Measurements from ENCODE around the gene RAD51D.
"Not testable (repeated sequence)": the region's sequence is repeated elsewhere in the genome, so short reads cannot be mapped to it uniquely, and the experiment has no call there.

The RAD51D gene

DNA sequence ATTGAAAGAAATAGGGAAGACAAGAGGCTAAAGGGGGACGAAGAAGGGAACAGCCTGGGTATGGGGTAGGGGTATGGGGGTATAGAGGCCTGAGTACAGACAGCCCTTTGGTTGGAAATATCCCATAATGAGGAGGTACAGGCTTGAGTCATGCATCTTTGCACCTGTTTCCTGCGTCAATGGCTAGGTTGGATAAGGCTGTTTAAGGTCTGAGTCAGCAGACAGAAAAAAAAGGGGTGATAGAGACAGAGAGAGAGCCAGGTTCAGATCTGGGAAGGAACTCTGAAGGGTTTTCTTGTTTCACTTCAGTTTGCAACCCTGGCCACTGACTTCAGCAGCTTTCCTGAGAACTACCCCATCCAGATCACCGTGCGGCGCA, 10.3 kb upstream of the RAD51D start:
- H3K27ac ChIP-seq: no peak overlapping the region
- no peak for DNase-seq (ENCODE audit: low spot score)
- no peak overlapping the region for H3K4me3 ChIP-seq
- TF ChIP-seq CTCF (IDR thresholded peaks at IDR 0.05): no peak

GRCh38 chr17:35129154-35129972, 9.7 kb upstream of the RAD51D start:
- DNase-seq (ENCODE audit: low spot score): no peak
- Histone ChIP-seq H3K4me3 (no peak overlapping the region), H3K27ac (peak overlapping the region in 1 of 2 donors; percentile 4)
- no peak for TF ChIP-seq CTCF (IDR thresholded peaks at IDR 0.05)

- no peak for DNase-seq (ENCODE audit: low spot score)
- TF ChIP-seq CTCF (IDR thresholded peaks at IDR 0.05): no peak
- peak overlapping the region; percentile 32 to 69 for H3K27ac ChIP-seq
- no peak overlapping the region for H3K4me3 ChIP-seq
Measured at GRCh38 chr17:35127751-35128514, 8.3 kb upstream of the RAD51D start.

- no peak for TF ChIP-seq CTCF (IDR thresholded peaks at IDR 0.05)
- peak; percentile 38 for DNase-seq (ENCODE audit: low spot score)
- no peak within 1 kb of the TSS for H3K4me3 ChIP-seq
- H3K27ac ChIP-seq: no peak within 1 kb of the TSS
Measured at GRCh38 chr17:35121315-35121714, 1.7 kb upstream of the RAD51D start, which contains the start of gene FNDC8. Gene FNDC8, plus strand, starts transcription at chr17:35121615. Its CDS starts 79 bp downstream, at chr17:35121694.

GRCh38 chr17:35117984-35118383, 1.7 kb downstream of the RAD51D start:
- DNase-seq (ENCODE audit: low spot score): no peak
- TF ChIP-seq CTCF (IDR thresholded peaks at IDR 0.05): no peak
- H3K27ac ChIP-seq: no peak overlapping the region
- H3K4me3 ChIP-seq: peak overlapping the region; percentile 83

DNA sequence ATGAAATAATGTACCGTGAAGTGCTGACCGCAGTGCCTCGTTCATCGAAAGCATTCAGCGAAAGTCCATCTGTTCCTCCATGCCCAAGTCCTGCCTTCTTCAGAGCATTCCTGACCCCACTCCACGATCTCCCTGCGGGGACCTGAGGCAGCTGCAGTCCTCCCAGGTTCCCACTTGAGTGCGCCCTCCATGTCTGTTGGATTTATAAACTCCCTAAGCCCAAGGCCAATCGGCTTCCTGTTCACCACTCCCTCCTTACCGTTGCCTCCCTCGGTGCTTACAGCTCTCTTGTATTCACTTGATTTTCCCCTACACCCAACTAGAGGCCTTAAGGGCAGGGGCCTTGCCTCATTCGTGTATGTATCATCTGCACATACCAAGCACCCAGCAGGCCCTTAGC, 2.8 kb downstream of the RAD51D start:
- no peak for DNase-seq (ENCODE audit: low spot score)
- no peak overlapping the region for H3K27ac ChIP-seq
- no peak overlapping the region for H3K4me3 ChIP-seq
- TF ChIP-seq CTCF (IDR thresholded peaks at IDR 0.05): no peak

- not testable (repeated sequence) for H3K27ac ChIP-seq; DNase-seq (ENCODE audit: low spot score); H3K4me3 ChIP-seq
Measured at GRCh38 chr17:35110791-35111190, 8.9 kb downstream of the RAD51D start.

Data from coronary artery (tissue), 2 donors.